Measurements from ENCODE around the gene PTGER2. TPM values are rescaled to one million over a fixed set of nuclear protein-coding genes. Genes with fewer than 3 reads are reported as not detected.

PTGER2 gene
- total and polyA plus RNA-seq, 10 of the 15 experiments (the other 5 are each of a cell fraction or from before 2014, with no cell fraction given), result 0.03 to 1.6 (median 0.33) TPM

GRCh38 chr14:52307905-52308304 is 6.2 kb upstream of the PTGER2 start:
- TF ChIP-seq BCL11A (IDR thresholded peaks at IDR 0.05; ENCODE audit: low read depth, low read length) (no peak), SMC3 (IDR thresholded peaks at IDR 0.05; ENCODE audit: borderline replicate concordance, low read length) (no peak), IKZF1 (conservative IDR thresholded peaks at IDR 0.05) (no peak), NR2F1 (conservative IDR thresholded peaks at IDR 0.05) (no peak), EED (IDR thresholded peaks at IDR 0.05; ENCODE audit: low read depth) (no peak), IRF5 (IDR thresholded peaks at IDR 0.05; ENCODE audit: borderline replicate concordance) (no peak), RELA (IDR thresholded peaks at IDR 0.05; ENCODE audit: borderline replicate concordance, partially characterized antibody) (no peak), NKRF (conservative IDR thresholded peaks at IDR 0.05) (no peak), ZNF687 (IDR thresholded peaks at IDR 0.05) (no peak), RUNX3 (IDR thresholded peaks at IDR 0.05; ENCODE audit: low read length) (no peak), TARDBP (IDR thresholded peaks at IDR 0.05; ENCODE audit: borderline replicate concordance) (no peak), ETV6 (conservative IDR thresholded peaks at IDR 0.05 in 1 of 2, IDR thresholded peaks at IDR 0.05 in 1 of 2; ENCODE audit: borderline replicate concordance in 1 of 2, low read depth in 1 of 2) (no peak), SRF (IDR thresholded peaks at IDR 0.05; ENCODE audit: low read depth in 2 of 2, low read length in 2 of 2) (no peak)
- Histone ChIP-seq H3K27me3 (replicated peaks in 1 of 2; ENCODE audit: control insufficient read depth in 2 of 2, insufficient read depth in 2 of 2, low read length in 1 of 2) (no peaks in the 10 kb centered on the region; a peak in 1 of 4 replicates), H3K36me3 (ENCODE audit: control insufficient read depth in 2 of 2, insufficient read depth in 2 of 2, low read length in 1 of 2) (no peaks in the 10 kb centered on the region), H3K9ac (ENCODE audit: control insufficient read depth, insufficient read depth, low read length) (no peak overlapping the region), H4K20me1 (ENCODE audit: control insufficient read depth, insufficient read depth) (no peaks in the 10 kb centered on the region), H3K4me1 (ENCODE audit: control insufficient read depth, insufficient read depth, low read length) (peaks cover 11% of the 10 kb centered on the region), H3K4me2 (ENCODE audit: control insufficient read depth, insufficient read depth) (no peak overlapping the region), H3K79me2 (ENCODE audit: control insufficient read depth, insufficient read depth, low read length) (no peaks in the 10 kb centered on the region), H3K9me3 (replicated peaks; ENCODE audit: control insufficient read depth, insufficient read depth, low read length) (peaks cover 7% of the 10 kb centered on the region; the same call in 2 of the 3 replicates), H3K27ac (ENCODE audit: control insufficient read depth, insufficient read depth) (no peak overlapping the region), H3K4me3 (no peak overlapping the region), H2AFZ (ENCODE audit: control insufficient read depth, low read depth, low read length) (no peak overlapping the region)
- intact Hi-C loops (cut with micrococcal nuclease; ENCODE audit: unreplicated experiment), result no loop called here
- ChIA-PET POLR2A (no interaction called here), RAD21 (ENCODE audit: unreplicated experiment) (no interaction called here), CTCF (no interaction called here), SMC1A (ENCODE audit: uncharacterized antibody, unreplicated experiment) (interaction anchor here (0.8 kb wide), 1 partner anchor 8 kb away, joined by 3 read pairs; no protein-coding TSS in a partner anchor)
- no peak for ATAC-seq
- in situ Hi-C loops (cut with MboI), result no loop called here
- DNase-seq (ENCODE audit: low read depth, low spot score), result no peak
- no TSS peak for BruUV-seq (replicated peaks)
- WGBS (ENCODE audit: insufficient coverage, insufficient replicate concordance, low lambda C conversion rate, missing lambda C conversion rate), result 43% methylated on average over 2 of the region's 2 CpGs
- FAIRE-seq, result no peak
